HG03575 (cell line): ENCODE results near the gene SMAD7.

Source experiments
- ATAC-seq: cut with Tn5 transposase; IDR thresholded peaks from one replicate; pipeline ENCODE4 v1.9.1; 2021; ENCODE audit not compliant: unreplicated experiment, insufficient number of reproducible peaks, low FRiP score; ENCODE audit errors: extremely low read depth

Gene SMAD7

DNA sequence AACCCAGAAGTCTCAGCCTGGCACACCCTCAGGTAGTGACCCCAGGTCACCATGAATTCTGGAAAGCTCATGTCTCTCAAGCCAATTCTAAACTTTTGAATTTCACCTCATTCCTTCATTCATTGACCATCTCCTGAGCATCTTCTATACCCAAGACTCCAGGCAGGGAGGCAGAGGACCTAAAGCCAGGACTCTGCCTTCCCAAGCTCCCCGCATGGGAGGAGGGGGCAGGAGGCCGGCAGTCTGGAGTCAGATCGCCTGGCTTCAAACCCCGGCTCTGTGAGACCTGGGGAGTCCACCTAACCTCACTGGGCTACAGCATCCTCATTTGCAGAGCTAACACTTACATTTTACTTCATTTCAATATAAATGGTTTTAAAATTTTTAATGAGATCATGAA, 59.0 kb downstream of the SMAD7 start:
- no peak for ATAC-seq

DNA sequence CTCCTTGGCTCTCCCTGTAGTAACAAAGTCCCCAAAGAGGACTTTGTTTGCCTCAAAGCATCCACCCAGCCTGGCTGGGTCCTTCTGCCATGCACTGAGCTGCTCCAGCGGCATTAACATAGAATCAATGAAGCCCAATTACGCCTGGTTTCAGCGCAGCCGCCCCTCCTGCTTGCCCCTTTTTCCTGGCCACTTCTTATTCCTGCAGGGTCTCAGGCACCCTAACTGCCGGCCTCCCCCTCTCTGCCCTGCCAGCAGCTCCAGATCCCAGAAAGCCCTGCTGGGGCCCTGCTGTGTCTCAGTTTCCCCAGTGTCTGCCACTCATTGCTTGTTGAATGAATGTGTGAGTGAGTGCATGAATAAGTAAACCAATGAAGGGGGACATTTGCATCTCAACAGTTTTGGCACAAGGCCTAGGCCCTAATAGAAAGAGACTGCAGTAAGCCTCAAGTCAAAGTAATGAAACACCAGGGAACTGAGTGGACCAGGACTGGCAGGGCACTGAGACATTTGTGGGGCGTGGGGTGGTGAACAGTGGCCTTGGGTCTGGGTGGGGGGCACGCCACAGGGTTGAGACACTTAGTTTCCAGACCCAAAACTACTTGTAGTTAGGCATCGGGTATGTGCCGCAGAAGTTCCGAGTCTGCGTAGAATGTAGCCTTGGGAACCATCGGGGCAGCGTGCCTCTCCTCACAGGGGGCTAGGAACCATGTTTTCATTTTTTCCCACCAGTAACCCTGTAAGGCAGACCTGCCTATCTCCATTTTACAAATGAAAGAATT, 60.6 kb downstream of the SMAD7 start:
- ATAC-seq: no peak

DNA sequence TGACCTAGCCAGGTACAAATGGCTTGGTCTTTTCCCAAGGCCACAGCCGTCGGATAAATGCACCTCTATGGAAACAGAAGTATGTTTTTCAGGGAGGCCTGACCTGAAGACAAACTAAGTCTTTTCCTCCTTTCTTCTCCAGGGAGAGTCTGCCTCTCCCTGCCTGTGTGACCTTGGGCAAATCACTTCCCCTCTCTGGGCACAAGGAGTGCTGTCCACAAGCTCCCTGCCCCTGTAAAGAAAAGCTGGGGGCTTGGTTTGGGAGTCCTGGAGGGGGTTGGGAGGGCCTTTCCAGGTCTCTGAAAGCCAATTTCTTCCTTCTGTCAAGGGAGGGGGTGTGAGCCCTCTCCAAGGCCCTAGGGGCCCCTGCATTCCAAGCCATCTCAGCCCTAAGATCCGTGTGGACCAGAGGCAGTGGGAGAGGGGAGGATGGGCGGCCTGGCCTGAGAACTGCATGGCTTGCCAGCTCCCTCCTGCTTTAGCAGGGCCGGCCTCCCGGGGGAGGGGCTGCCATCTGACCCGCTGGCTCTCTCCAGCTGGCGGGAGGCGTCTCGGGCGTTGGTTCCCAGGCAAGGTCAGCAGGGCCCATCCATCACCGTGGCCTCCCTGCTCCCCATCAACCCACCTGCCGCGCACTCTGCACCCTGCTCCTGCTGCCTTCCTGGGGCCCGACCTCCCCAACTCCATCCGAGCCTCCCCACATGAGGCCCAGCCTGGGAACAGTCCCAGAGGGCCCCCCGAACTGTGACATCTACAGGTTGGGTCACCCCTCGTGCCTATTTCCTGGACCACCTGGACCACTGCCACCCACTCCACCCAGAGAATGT, 61.4 kb downstream of the SMAD7 start:
- no peak for ATAC-seq

DNA sequence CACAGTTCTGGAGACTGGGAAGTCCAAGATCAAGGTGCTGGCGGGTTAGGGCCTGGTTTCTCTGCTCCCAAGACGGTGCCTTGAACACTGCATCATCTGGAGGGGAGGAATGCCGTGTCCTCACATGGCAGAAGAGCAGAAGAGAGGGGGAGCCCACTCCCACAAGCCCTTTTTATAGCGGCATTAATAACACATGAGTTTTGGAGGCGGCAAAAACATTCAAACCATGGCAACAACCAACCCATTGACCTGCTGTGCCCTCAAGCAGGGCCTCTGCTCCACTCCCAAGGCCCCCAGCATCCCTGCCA, 62.0 kb downstream of the SMAD7 start:
- ATAC-seq: no peak

DNA sequence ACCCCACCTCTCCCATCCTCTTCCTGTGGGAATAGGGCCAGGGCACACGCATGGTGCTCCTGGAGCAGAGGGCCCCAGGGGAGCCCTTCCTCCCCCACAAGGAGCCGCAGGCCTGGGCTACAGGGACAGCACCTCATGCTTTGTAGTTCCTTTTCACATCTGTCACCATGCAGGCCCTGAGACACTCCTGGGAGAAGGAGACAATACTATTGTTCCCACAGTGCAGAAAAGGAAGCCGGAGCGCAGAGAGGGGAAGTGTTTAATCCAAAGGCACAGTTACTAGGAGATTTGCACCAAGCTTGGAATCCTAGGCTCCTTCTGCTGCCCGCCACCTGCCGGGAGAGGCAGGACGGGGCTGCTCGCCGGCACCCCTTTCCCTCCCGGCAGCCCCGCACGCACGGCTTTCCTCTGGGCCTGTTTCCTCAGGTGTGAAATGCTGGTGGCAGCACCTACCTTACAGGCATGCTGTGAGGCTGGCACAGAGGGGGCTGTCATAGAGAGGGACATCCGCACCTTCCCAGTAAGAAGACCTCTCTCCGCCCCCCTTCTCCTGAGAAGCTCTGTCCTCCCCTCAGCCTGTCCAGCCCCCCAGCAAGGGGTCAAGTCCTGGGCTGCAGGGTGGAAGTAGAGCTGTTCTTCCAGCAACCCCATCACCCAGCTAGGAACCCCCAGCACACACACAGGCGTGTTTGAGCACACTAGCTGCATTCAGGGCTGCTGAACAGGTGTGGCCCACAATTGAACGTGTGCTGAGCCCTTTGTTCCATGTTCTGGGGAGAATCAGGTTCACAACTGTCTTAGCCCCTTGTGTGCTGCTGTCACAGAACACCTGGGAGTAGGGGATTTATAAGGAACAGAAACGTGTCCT, 62.6 kb downstream of the SMAD7 start:
- no peak for ATAC-seq

DNA sequence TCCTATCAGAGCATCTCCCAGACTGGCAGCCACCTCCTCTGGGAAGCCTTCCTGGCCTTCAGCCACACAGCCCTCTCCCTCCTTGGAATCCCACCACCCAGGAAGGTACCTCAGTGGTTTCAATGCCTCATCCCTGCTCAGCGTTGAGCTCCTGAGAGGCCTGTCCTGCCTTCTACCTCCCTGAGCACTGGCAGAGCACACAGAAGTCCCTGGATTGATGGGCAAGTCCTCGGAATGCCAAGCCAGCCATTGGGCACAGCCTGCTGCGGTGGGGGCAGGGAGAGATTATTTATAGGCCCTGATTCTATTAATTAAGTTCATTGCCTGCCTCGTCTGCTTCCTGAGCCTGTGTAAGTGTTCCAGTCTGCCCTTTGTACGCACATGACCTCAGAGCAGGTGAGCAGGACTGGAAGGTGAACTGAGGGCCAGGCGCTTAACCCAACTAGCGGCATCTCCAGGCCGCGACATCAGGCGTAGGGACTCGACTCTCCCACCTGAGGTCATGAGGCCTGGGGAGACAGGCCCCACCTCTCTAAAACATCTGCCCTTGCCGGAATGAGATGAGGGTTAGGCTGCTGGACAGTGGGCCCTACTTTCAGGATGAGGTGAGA, 63.4 kb downstream of the SMAD7 start:
- no peak for ATAC-seq

DNA sequence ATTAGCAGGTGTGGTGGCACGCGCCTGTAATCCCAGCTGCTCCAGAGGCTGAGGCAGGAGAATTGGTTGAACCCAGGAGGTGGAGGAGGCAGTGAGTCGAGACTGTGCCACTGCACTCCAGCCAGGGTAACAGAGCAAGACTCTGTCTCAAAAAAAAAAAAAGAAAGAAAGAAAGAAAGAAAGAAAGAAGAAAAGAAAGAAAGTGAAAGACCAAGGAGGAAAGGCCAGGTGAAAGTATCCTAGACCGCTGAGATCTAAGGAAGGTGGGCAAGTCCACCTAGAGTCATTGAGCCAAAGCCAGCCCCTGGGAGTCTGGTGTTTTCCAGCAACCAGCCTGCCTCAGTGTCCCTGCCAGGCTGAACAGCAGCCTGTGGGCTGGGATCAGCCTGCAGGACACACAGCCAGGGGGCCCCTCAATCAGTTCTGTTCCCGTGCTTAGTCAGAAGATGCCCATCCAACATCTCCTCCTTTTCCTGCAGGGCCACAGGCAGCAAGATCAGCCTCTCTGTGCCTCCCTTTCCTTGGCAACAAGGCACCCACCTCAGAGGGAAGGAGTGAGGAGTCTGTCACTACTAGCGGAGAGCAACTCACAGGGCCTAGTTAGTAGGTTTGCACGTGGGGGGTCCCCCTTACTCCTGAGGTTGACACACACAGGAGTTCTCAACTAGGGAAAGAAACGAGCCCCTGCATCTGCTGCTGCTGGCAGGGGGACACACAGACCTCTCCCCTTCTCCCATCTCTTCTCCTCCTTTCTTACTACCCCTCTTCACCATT, 64.1 kb downstream of the SMAD7 start:
- no peak for ATAC-seq

DNA sequence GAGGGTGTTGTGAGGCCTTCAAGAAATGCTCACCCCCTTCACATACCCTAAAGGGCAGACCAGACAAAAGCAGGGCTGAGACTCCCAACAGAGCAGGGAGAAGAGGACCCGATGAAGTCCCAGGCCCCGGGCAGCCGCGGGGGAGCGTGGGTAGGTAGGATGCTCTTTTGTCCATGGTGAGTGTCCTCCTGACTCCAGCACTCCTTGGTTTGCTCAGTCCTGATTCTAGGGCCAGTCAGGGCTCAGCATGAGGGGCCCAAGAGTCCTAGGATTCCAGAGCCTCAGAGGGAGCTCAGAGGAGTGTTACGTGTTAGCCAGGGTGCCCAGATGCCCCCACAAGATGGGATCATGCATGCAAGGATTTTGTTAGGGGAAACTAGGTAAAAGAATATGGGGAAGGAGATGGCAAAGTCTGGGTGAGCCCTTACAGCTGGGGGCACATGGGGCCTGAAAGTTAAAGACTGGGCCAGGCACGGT, 64.8 kb downstream of the SMAD7 start:
- no peak for ATAC-seq

DNA sequence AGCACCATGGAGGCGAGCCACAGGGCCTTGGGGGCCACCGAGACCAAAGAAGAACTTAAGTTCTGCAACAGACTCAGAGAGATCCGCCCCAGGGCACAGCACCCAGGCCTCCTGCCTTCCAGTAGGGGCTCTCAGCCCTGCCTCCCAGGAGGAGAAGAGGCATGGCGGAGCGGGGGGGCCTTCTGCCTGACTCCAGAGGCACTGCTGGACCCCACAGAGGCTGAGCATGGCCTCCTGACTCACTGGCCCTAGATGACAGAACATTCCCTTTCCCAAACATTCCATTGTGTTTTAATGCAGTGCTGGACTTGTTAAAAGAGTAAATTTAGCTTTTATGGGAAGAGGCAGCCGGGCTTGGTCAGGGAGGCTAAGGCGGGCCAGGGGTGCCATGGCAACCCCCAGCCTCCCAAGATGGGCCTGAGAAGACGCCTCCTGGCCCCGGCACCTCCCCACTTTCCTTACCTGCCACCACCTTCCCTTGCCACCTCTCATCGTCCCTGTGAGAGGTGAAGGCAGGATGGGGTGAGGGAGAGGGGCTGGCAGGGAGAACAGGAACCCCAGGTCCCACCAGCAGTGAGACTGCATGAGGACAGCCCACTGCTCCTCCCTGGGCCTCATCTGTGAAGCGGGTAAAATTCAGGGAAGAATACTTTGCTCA, 65.4 kb downstream of the SMAD7 start:
- no peak for ATAC-seq

DNA sequence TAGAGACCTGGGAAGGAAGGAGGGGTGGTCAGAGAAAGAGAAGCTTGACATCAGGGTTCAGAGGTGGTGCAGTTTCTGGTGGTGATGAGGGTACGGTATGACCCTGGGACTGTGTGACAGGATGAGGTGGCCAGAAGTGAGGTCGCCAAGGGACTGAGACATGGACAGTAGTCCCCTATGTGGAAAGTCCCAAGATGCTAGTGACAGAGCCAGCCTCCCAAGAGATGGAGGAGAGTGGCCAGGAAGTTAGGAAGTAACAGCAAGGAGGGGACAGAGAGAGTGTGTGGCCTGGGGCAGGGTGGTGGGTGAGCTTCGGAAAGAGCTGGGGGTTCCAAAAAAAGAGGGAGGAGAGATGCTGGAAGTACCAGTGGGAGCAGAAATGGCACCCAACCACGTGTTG, 66.0 kb downstream of the SMAD7 start:
- ATAC-seq: no peak

DNA sequence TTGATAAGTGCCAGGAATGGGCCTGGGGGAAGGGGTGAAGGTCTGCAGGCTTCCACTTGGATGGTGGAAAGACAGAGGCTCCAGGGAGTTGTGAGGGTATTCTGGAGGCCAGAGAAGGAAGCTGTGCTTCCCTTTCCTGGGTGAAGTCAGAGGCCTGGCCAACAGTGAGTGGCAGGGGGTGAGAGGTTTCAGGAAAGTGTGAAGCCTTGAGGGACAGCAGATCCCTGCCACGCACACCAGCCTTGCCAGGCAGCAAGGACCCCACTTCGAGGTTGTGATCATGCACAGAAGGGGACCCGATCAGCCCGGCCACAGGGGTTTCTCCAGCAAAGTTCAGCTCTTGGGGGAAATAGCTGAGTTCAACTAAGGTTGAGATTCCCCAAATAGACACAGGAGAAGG, 66.5 kb downstream of the SMAD7 start:
- ATAC-seq: no peak

DNA sequence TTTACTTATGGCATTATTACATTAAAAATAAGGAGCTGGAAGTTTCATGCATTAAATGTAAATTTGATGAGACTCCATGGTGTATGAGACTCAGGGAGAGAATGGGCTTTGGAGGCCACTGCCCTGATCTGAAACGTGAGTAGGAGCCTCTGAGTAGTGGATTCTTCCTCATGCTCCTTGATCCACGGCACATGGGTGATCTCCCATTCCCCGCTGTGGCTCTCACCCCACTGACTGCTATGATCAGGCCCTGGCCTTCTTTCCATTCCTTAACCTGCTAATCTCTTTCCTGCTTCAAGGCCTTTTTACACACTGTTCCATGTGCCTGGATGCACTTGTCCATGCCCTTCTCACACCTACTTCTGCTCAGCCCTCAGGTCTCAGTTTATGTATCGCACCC, 68.4 kb downstream of the SMAD7 start:
- no peak for ATAC-seq

DNA sequence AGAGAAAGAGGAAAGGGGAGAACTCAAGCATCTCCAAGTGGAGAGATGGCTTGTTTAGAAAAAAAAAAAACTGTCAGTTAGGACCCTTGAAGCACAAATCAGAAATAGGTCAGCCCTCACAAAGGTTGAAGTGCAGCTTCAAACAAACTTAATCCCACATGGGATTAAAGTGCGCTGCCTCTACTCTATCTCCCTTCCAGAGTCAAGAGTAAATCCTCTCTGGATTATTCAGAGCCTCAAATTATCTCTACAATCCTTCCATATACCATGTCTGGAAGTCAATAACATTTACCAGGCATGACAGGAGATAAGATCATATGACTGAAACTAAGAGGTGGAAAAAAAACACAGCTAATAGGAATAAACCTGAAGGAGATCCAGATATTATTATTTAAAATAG, 69.8 kb downstream of the SMAD7 start:
- ATAC-seq: no peak

DNA sequence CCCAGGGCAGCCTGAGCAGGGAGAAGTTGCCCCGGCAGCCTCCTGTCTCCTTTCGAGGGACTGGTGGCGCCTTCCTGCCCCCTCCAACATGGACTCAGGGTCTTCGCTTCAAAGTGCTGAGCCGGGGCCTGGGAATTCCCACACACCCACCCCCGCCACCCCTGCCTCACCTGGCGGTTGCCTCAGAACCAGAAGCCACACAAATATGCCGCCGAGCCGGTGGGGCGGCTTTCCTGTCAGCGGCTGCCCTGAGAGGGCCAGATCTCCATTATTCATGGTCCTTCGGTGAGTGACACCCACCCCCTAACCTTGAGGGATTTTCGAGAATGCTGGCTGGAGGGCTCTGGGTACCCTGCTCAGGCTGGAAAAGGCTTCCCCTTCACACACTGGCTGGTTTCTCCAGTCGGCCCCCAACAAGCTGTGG, 71.7 kb downstream of the SMAD7 start:
- ATAC-seq: no peak

DNA sequence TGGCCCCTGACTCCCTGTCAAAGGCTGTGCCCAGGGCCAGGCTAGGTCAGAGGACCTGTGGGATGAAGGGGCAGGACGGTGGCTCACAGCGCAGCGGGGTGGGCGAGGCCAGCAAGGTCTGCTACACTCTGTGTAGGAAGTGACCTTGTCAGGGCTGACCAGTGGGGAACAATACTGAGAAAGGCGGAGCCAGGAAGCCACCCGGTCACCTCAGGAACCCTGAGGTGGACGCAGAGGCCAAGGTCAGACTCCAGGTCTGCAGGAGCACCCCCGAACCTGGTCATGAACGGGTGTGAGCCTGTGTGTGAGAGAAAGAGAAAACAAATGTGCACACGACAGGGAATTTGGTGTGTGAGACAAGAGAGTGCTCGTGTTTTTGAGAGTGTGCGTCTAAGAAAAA, 72.3 kb downstream of the SMAD7 start:
- no peak for ATAC-seq

DNA sequence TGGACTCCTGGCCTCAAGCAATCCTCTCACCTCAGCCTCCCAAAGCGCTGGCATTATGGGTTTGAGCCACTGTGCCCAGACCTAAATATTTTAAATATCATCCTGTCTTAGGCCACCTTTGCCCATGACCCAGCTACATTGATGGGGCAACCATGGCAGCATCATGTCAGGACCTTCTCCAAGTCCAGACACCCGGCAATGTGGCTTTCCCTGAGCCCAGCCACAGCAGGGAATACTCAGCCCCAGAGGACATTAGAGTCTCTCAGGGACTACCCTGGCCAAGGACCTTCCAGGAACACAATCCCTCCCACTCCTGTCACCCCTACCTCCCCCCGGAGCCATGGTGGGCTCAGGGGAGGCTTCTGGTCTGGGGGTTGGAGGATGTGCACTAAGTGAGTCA, 72.8 kb downstream of the SMAD7 start:
- ATAC-seq: no peak

DNA sequence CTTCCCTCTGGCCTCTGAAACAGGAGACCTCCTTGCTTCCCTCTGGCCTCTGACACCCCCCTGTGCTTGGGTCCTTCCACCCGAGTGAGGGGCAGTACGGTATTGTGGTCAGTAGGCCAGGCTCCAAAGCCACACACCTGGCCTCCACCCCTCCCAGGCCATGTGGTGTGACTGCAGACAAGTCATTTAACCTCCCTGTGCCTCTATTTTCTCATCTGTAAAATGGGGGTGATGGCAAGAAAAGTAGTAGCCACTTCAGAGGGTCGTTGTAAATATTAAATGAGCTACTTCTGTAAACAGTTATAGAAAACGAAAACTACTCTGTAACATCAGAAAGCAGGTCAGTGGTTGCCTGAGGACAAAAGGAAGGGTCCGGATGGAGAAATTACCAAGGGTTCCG, 74.2 kb downstream of the SMAD7 start:
- no peak for ATAC-seq

DNA sequence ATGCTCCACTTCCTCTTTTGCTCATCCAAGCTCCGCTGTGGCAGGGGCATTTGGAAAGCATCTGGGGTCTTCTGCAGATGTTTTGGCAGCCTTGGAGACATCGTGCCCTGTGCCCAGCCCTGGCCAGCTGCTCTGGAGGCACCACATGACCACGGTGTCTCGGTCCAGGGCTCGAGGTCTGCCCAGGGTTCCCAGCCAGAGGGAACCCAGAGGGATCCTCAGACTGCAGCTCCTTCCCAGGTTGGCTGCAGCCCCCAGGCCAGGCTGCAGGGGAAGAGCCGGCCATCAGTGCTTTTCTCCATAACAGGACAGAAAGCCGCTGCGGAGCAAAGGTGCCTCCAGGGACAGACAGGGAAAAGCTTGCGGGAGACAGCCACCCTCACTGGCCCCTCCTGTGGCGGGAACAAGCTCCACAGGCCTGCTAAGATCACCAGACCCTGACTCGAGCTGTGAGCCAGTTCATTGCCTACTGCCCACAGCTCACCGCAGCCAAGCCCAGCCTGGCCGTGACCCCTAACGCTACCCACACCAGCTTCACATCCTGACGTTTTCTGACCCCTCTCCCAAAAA, 74.7 kb downstream of the SMAD7 start:
- ATAC-seq: no peak
